Adipocyte (in vitro differentiated cells): Measurements from ENCODE around the gene GUCD1.
A peak's percentile ranks its signal among the peaks of the same experiment; 100 is the strongest.

Source experiments
- DNase-seq: peaks from one replicate; pipeline ENCODE4 v3.0.0-alpha.2; 2015; ENCODE audit warnings: low read depth
- H3K27me3 ChIP-seq: replicated peaks from 2 replicates; pipeline ENCODE4 v1.7.0; 2013; ENCODE audit warnings: mild to moderate bottlenecking, low read length, moderate library complexity; ENCODE audit not compliant: control insufficient read depth, insufficient read depth
- H3K36me3 ChIP-seq: 2 replicates; pipeline ENCODE4 v1.7.0; 2013; ENCODE audit warnings: low read length, mild to moderate bottlenecking, moderate library complexity; ENCODE audit not compliant: control insufficient read depth, insufficient read depth, severe bottlenecking
- H3K4me1 ChIP-seq: 2 replicates; pipeline ENCODE4 v1.7.0; 2013; ENCODE audit warnings: mild to moderate bottlenecking, low read length, moderate library complexity; ENCODE audit not compliant: control insufficient read depth, insufficient read depth
- H3K4me3 ChIP-seq: 2 replicates; pipeline ENCODE4 v1.7.0; 2013; ENCODE audit warnings: mild to moderate bottlenecking, low read length, moderate library complexity
- H3K9ac ChIP-seq: 2 replicates; pipeline ENCODE4 v1.7.0; 2013; ENCODE audit warnings: mild to moderate bottlenecking, low read length, moderate library complexity
- H3K9me3 ChIP-seq: 2 replicates; pipeline ENCODE4 v1.7.0; 2013; ENCODE audit warnings: mild to moderate bottlenecking, low read length, moderate library complexity; ENCODE audit not compliant: control insufficient read depth

GUCD1 gene

GRCh38 chr22:24588381-24588756 lies 33.4 kb upstream of the GUCD1 start:
- H3K4me3 ChIP-seq, result no peak overlapping the region
- no peak overlapping the region for H3K9ac ChIP-seq
- H3K36me3 ChIP-seq, result peaks cover 14% of the 10 kb centered on the region
- peaks cover 8% of the 10 kb centered on the region for H3K4me1 ChIP-seq
- no peaks in the 10 kb centered on the region for H3K27me3 ChIP-seq
- no peaks in the 10 kb centered on the region for H3K9me3 ChIP-seq
- no peak for DNase-seq

- no peak overlapping the region for H3K9ac ChIP-seq
- H3K9me3 ChIP-seq, result no peaks in the 10 kb centered on the region
- H3K36me3 ChIP-seq, result peaks cover 14% of the 10 kb centered on the region
- peaks cover 12% of the 10 kb centered on the region for H3K4me1 ChIP-seq
- H3K27me3 ChIP-seq, result no peaks in the 10 kb centered on the region
- no peak for DNase-seq
- H3K4me3 ChIP-seq, result no peak overlapping the region
Observed at GRCh38 chr22:24587948-24588347, 33.0 kb upstream of the GUCD1 start.

GRCh38 chr22:24587251-24587650 lies 32.3 kb upstream of the GUCD1 start:
- Histone ChIP-seq H3K4me1 (peaks cover 13% of the 10 kb centered on the region), H3K4me3 (no peak overlapping the region), H3K27me3 (no peaks in the 10 kb centered on the region), H3K36me3 (peaks cover 14% of the 10 kb centered on the region), H3K9me3 (no peaks in the 10 kb centered on the region), H3K9ac (no peak overlapping the region)
- DNase-seq, result no peak

GRCh38 chr22:24585927-24586546 lies 31.1 kb upstream of the GUCD1 start:
- no peak overlapping the region for H3K4me3 ChIP-seq
- peaks cover 14% of the 10 kb centered on the region for H3K36me3 ChIP-seq
- no peak overlapping the region for H3K9ac ChIP-seq
- H3K9me3 ChIP-seq, result no peaks in the 10 kb centered on the region
- peaks cover 13% of the 10 kb centered on the region for H3K4me1 ChIP-seq
- H3K27me3 ChIP-seq, result no peaks in the 10 kb centered on the region
- no peak for DNase-seq

GRCh38 chr22:24585461-24585860 lies 30.5 kb upstream of the GUCD1 start:
- DNase-seq, result no peak
- H3K9ac ChIP-seq, result no peak overlapping the region
- H3K4me1 ChIP-seq, result peaks cover 16% of the 10 kb centered on the region
- no peak overlapping the region for H3K4me3 ChIP-seq
- peaks cover 14% of the 10 kb centered on the region for H3K36me3 ChIP-seq
- no peaks in the 10 kb centered on the region for H3K27me3 ChIP-seq
- no peaks in the 10 kb centered on the region for H3K9me3 ChIP-seq

- no peak for DNase-seq
- H3K36me3 ChIP-seq, result peaks cover 14% of the 10 kb centered on the region
- H3K9me3 ChIP-seq, result no peaks in the 10 kb centered on the region
- no peak overlapping the region for H3K9ac ChIP-seq
- H3K27me3 ChIP-seq, result no peaks in the 10 kb centered on the region
- H3K4me1 ChIP-seq, result peaks cover 21% of the 10 kb centered on the region
- no peak overlapping the region for H3K4me3 ChIP-seq
Observed at GRCh38 chr22:24584871-24585411, 30.0 kb upstream of the GUCD1 start.

- Histone ChIP-seq H3K9ac (peak overlapping the region; percentile 16), H3K4me1 (peaks cover 27% of the 10 kb centered on the region)
- DNase-seq, result no peak
Observed at GRCh38 chr22:24584166-24584790, 29.3 kb upstream of the GUCD1 start.

GRCh38 chr22:24583221-24584165 lies 28.6 kb upstream of the GUCD1 start:
- peak; percentile 46 for DNase-seq
- H3K4me1 ChIP-seq, result peaks cover 35% of the 10 kb centered on the region

More at GRCh38 chr22:24584166-24584790, 29.3 kb upstream of the GUCD1 start:
- no peaks in the 10 kb centered on the region for H3K27me3 ChIP-seq
- no peaks in the 10 kb centered on the region for H3K9me3 ChIP-seq
- no peak overlapping the region for H3K4me3 ChIP-seq
- H3K36me3 ChIP-seq, result peaks cover 14% of the 10 kb centered on the region

GRCh38 chr22:24582056-24582814 lies 27.3 kb upstream of the GUCD1 start:
- no peaks in the 10 kb centered on the region for H3K9me3 ChIP-seq
- no peak overlapping the region for H3K4me3 ChIP-seq
- no peak overlapping the region for H3K9ac ChIP-seq
- DNase-seq, result no peak
- H3K27me3 ChIP-seq, result no peaks in the 10 kb centered on the region
- H3K36me3 ChIP-seq, result peaks cover 5% of the 10 kb centered on the region
- H3K4me1 ChIP-seq, result peaks cover 36% of the 10 kb centered on the region

More at GRCh38 chr22:24583221-24584165, 28.6 kb upstream of the GUCD1 start:
- H3K36me3 ChIP-seq, result peaks cover 14% of the 10 kb centered on the region
- no peaks in the 10 kb centered on the region for H3K27me3 ChIP-seq
- peak overlapping the region; percentile 16 for H3K9ac ChIP-seq
- peak overlapping the region; percentile 31 for H3K4me3 ChIP-seq
- no peaks in the 10 kb centered on the region for H3K9me3 ChIP-seq

- DNase-seq, result peak; percentile 80
- H3K9ac ChIP-seq, result no peak overlapping the region
- H3K36me3 ChIP-seq, result no peaks in the 10 kb centered on the region
- H3K4me1 ChIP-seq, result peaks cover 40% of the 10 kb centered on the region
- no peaks in the 10 kb centered on the region for H3K9me3 ChIP-seq
- no peaks in the 10 kb centered on the region for H3K27me3 ChIP-seq
- H3K4me3 ChIP-seq, result no peak overlapping the region
Observed at GRCh38 chr22:24580276-24580675, 25.3 kb upstream of the GUCD1 start.
